CD4-positive, alpha-beta T cell treated with Interleukin-4 for 1 hour (primary cell): ENCODE results near the gene HEATR5A.
"Not testable (repeated sequence)": the region's sequence is repeated elsewhere in the genome, so short reads cannot be mapped to it uniquely, and the experiment has no call there.

Experiments used
- DNase-seq, 2 donors: peaks; one replicate each; pipeline ENCODE4 v3.0.0-alpha.2; 2020 to 2022

The HEATR5A gene

GRCh38 chr14:31255918-31256317 is 164.4 kb downstream of the HEATR5A start:
- DNase-seq: not testable (repeated sequence)

DNA sequence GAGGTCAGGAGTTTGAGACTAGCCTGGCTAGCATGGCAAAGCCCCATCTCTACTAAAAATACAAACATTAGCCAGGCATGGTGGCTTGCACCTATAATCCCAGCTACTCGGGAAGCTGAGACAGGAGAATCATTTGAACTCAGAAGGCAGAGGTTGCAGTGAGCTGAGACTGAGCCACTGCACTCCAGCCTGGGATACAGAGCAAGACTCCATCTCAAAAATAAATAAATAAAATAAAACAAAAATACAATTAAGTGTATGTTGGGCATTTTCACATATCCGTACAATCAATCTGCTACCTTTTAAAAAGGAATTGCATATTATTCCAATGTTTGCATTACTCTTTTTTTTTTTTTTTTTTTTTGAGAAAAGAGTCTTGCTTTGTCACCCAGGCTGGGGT is 165.1 kb downstream of the HEATR5A start:
- DNase-seq: no peak

DNA sequence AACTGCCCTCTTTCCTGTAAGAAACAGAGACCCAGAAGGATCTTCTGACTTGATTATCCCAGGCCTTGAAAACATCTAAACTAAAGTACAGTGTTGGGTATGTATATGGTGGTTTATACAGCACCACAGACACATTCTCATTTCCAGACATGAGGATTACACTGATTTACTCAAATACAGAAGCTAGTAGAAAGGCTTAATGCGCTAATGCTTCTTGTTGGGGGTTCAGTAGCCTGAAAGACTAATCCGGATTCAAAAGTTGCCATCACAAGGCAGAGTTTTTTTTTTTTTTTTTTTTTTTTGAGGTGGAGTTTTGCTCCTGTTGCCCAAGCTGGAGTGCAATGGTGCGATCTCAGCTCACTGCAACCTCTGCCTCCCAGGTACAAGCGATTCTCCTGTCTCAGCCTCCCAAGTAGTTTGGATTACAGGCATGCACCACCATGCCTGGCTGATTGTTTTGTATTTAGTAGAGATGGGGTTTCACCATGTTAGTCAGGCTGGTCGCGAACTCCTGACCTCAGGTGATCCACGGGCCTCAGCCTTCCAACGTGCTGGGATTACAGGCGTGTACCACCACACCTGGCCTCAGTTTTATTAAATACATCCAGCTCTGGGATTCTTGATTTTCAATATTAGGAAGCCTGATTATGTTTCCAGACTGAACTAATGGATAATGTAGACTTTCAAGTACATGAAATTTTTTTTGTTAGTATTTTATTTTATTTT is 166.4 kb downstream of the HEATR5A start:
- no peak for DNase-seq

DNA sequence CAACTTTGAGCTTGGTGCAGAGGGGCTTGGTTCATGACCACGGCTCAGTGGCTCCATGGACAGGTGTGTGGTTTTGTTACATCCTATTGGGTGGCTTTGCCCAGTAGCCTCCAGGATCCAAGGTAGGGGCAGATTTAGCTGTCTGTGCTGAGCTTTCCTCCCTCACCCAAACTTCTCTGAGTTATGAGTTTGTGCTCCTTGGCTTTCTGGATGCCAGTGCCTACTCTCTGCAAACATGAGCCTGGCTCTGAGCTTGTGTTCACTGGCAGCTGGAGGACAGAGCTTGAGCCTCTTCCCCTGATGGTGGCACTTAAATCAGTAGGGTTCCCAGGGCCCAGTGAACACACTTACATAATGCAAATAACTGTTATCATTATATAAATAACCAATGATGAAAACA is 167.5 kb downstream of the HEATR5A start:
- no peak for DNase-seq

- no peak for DNase-seq
These were observed 169.1 kb downstream of the HEATR5A start for GRCh38 chr14:31251028-31251958.

DNA sequence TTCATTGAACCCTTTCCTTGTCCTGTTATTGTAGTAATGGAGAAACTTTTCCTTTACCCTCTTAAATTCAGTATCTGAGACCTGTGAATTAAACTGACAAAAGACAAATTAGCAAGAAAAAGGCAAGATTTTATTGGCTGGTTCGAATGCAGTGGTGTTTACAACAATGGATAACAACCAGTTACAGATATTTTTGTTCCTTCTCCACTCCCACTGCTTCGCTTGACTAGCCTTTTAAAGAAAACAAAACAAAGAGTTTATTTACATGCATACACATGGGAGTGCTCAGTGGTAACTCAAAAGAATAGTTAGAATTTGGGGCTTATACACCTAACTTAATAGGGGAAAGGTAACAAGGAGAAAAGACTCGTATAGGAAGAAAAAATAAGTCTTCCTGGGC is 175.7 kb downstream of the HEATR5A start:
- no peak for DNase-seq

GRCh38 chr14:31243860-31244259 is 176.5 kb downstream of the HEATR5A start:
- DNase-seq: no peak

DNA sequence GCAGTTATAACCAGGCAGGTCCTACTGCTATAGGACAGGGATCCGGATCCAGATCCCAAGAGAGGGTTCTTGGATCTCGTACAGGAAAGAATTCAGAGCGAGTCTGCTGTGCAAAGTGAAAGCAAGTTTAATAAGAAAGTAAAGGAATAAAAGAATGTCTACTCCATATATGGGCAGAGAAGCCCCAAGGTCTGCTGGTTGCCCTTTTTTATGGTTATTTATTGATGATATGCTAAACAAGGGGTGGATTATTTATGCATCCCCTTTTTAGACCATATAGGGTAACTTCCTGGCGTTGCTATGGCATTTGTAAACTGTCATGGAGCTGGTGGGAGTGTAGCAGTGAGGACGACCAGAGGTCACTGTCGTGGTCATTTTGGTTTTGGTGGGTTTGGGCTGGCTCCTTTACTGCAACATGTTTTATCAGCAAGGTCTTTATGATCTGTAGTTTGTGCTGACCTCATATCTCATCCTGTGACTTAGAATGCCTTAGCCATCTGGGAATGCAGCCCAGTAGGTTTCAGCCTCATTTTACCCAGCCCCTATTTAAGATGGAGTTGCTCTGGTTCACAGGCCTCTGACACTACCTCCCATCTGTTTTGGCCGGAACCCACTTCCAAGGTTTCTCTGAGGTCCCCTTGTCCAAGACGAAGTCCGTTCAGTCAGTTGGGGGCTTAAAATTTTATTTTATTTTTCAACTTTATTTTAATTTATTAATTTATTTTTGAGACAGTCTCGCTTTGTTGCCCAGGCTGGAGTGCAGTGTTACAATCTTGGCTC is 178.0 kb downstream of the HEATR5A start:
- DNase-seq: not testable (repeated sequence)
